CD14-positive monocyte (primary cell): ENCODE data around the gene DLX6. TPM values are rescaled to one million over a fixed set of nuclear protein-coding genes. Genes with fewer than 3 reads are reported as not detected.
A peak's percentile ranks its signal among the peaks of the same experiment; 100 is the strongest.

Experiments
- DNase-seq, 3 donors: peaks; one replicate each; pipeline ENCODE4 v3.0.0-alpha.2; 2011 to 2022
- H2AFZ ChIP-seq: 2 replicates; pipeline ENCODE4 v1.6.0; 2012; ENCODE audit warnings: mild to moderate bottlenecking, low read depth, low read length, inconsistent platforms; ENCODE audit not compliant: insufficient read depth, poor library complexity, severe bottlenecking
- H3K27ac ChIP-seq, 2 donors: 1 replicate in 1 of 2; 2 replicates in 1 of 2; pipeline ENCODE4 v1.5.1; 2012 to 2013; ENCODE audit warnings: low read length in 2 of 2, control low read depth in 1 of 2, inconsistent platforms in 1 of 2, low read depth in 1 of 2, mild to moderate bottlenecking in 1 of 2
- H3K27me3 ChIP-seq, 2 donors: one replicate each; pipeline versions ENCODE4 v1.6.0 to v1.6.1; 2011 to 2013; ENCODE audit warnings: low read length in 2 of 2; ENCODE audit not compliant: control insufficient read depth in 2 of 2, insufficient read depth in 2 of 2
- H3K36me3 ChIP-seq, 2 donors: replicated peaks in 1 of 2; 1 replicate in 1 of 2; 2 replicates in 1 of 2; pipeline versions ENCODE4 v1.5.1 to v1.6.1; 2012 to 2013; ENCODE audit warnings: low read length in 2 of 2, control low read depth in 1 of 2, inconsistent platforms in 1 of 2, mild to moderate bottlenecking in 1 of 2; ENCODE audit not compliant: insufficient read depth in 2 of 2, control insufficient read depth in 1 of 2
- H3K4me1 ChIP-seq, 2 donors: 1 replicate in 1 of 2; 2 replicates in 1 of 2; pipeline versions ENCODE4 v1.5.1 to v1.6.1; 2012 to 2013; ENCODE audit warnings: low read length in 2 of 2, control low read depth in 1 of 2, inconsistent platforms in 1 of 2, mild to moderate bottlenecking in 1 of 2, moderate library complexity in 1 of 2; ENCODE audit not compliant: insufficient read depth in 2 of 2, control insufficient read depth in 1 of 2
- H3K4me2 ChIP-seq: replicated peaks from 2 replicates; pipeline ENCODE3; 2012; ENCODE audit warnings: low read length, moderate library complexity, mild to moderate bottlenecking; ENCODE audit not compliant: poor library complexity, severe bottlenecking; ENCODE audit errors: extremely low read depth
- H3K4me3 ChIP-seq, 3 experiments: fragments of 200-600 bp in 1 of 3; sonication (generic) in 1 of 3; replicated peaks in 1 of 3; 1 replicate in 2 of 3; 2 replicates in 1 of 3; pipeline ENCODE4 v1.5.1; 2011 to 2013; ENCODE audit warnings: low read length in 3 of 3, mild to moderate bottlenecking in 3 of 3, control low read depth in 2 of 3, low read depth in 2 of 3, inconsistent platforms in 1 of 3, moderate library complexity in 1 of 3
- H3K79me2 ChIP-seq: 2 replicates; pipeline ENCODE4 v1.6.0; 2012; ENCODE audit warnings: mild to moderate bottlenecking, control low read depth, inconsistent platforms, low read length, moderate library complexity; ENCODE audit not compliant: insufficient read depth
- H3K9ac ChIP-seq: 2 replicates; pipeline ENCODE4 v1.6.0; 2017; ENCODE audit warnings: low read length, mild to moderate bottlenecking; ENCODE audit not compliant: insufficient read depth, poor library complexity, severe bottlenecking
- H3K9me3 ChIP-seq, 2 donors: replicated peaks in 1 of 2; 1 replicate in 1 of 2; 2 replicates in 1 of 2; pipeline versions ENCODE4 v1.5.1 to v1.6.1; 2012 to 2013; ENCODE audit warnings: low read length in 2 of 2, control low read depth in 1 of 2; ENCODE audit not compliant: control insufficient read depth in 1 of 2, insufficient read depth in 1 of 2
- H4K20me1 ChIP-seq: 2 replicates; pipeline ENCODE4 v1.6.0; 2012; ENCODE audit warnings: mild to moderate bottlenecking, low read length, control low read depth, moderate library complexity; ENCODE audit not compliant: insufficient read depth
- H3K27ac Mint-ChIP-seq, 7 donors: one replicate each; pipeline ENCODE4 v1.8.0; 2020; ENCODE audit warnings: mild to moderate bottlenecking in 7 of 7, mixed read lengths in 7 of 7, moderate library complexity in 6 of 7, inconsistent platforms in 2 of 7
- H3K27me3 Mint-ChIP-seq, 3 donors: one replicate each; pipeline ENCODE4 v1.8.0; 2021 to 2022; ENCODE audit warnings: low read depth in 3 of 3, mild to moderate bottlenecking in 3 of 3, mixed read lengths in 3 of 3, moderate library complexity in 3 of 3, inconsistent platforms in 1 of 3
- H3K36me3 Mint-ChIP-seq, 2 donors: one replicate each; pipeline ENCODE4 v1.8.0; 2020; ENCODE audit warnings: mixed read lengths in 2 of 2, inconsistent platforms in 1 of 2, mild to moderate bottlenecking in 1 of 2
- H3K4me1 Mint-ChIP-seq: one replicate; pipeline ENCODE4 v1.8.0; 2020; ENCODE audit warnings: mild to moderate bottlenecking, mixed read lengths
- H3K4me3 Mint-ChIP-seq, 2 donors: one replicate each; pipeline ENCODE4 v1.8.0; 2020; ENCODE audit warnings: mild to moderate bottlenecking in 2 of 2, mixed read lengths in 2 of 2, moderate library complexity in 1 of 2
- H3K9me3 Mint-ChIP-seq, 7 donors: one replicate each; pipeline ENCODE4 v1.8.0; 2020 to 2022; ENCODE audit warnings: mixed read lengths in 7 of 7, mild to moderate bottlenecking in 6 of 7, moderate library complexity in 6 of 7, inconsistent platforms in 2 of 7
- WGBS: methylation state at CpG from one replicate; pipeline ENCODE4 v1.1.5; 2013; ENCODE audit warnings: missing lambda C conversion rate; ENCODE audit not compliant: insufficient coverage; 5-methylcytosine and 5-hydroxymethylcytosine counted together
- intact Hi-C, 2 donors: fragments of 100-400 bp; cut with micrococcal nuclease; formaldehyde crosslinking; loops; one replicate each; pipeline versions ENCODE4 v1.15.0 to v1.15.1; 2023
- polyA plus RNA-seq, 3 donors: library from polyadenylated mRNA; depleted of rRNA in 1 of 3; unstranded in 2 of 3; stranded (reverse) in 1 of 3; fragments of 300-500 nt in 2 of 3; fragments of >200 nt in 1 of 3; fragmentation: Illumina TruSeq in 2 of 3; gene quantifications; 1 replicate in 2 of 3; 2 replicates in 1 of 3; pipeline ENCODE4 v1.2.3, GENCODE V29; 2012 to 2021
- TF ChIP-seq, protein P1 (sequence below): fragments of 200-600 bp; IDR thresholded peaks from one replicate; pipeline ENCODE4 v1.8.0; 2022; ENCODE audit warnings: antibody characterized with exemption, mild to moderate bottlenecking

Gene DLX6
- polyA plus RNA-seq, 3 donors = not detected

DNA sequence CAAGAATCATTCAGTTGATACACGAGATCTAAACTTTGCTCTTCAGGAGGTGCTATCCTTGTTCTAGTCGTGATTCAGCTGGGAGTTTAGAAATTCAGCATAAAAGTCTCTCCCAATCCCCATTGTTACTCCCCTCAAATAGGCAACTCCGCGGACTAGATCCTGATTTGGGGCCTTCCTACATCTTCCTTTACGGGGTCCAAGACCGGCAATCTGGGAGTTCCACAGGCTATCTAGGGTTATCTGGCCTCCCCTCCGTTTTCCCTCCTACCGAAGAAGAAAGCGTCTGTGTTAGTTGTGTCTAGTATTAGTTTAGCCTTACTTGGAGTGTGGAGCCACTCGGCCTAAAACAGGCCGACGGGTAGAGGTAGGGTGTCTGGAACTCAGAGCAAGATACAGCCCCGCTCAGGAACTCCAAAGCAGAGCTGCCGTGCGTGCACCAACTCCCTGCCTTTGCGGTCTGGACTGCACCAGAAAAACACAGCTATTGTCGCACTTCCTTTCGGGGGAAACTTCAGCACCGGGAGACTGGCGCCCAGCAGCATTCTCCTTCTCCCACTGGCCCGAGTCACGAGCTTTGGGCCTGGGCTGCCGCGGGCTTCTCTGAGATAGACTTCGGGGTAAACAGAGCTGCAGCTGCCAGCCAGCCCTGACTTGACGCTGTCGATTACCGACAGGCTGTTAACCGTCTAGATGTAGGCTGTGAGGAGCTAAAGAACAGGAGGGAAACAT, 20.8 kb downstream of the DLX6 start:
- Mint-ChIP-seq H3K27ac (peak overlapping the region in 1 of 7 donors; percentile 13), H3K4me1 (peaks cover 43% of the 10 kb centered on the region), H3K27me3 (peaks cover 66 to 76% (median 66%) of the 10 kb centered on the region in 3 donors), H3K36me3 (peaks cover 7 to 8% of the 10 kb centered on the region in 2 donors), H3K4me3 (peak overlapping the region; percentile 81 to 91), H3K9me3 (peaks cover 0 to 34% (median 22%) of the 10 kb centered on the region in 7 donors)
- no peak for DNase-seq
- Histone ChIP-seq H3K27ac (no peak overlapping the region), H3K9ac (no peak overlapping the region), H3K27me3 (peaks cover 60 to 84% of the 10 kb centered on the region in 2 donors), H3K79me2 (no peaks in the 10 kb centered on the region), H3K9me3 (peaks cover 2 to 41% of the 10 kb centered on the region in 2 donors), H3K4me1 (peaks cover 21 to 23% of the 10 kb centered on the region in 2 donors), H3K4me3 (peak overlapping the region in 1 of 3 experiments; percentile 73), H4K20me1 (no peaks in the 10 kb centered on the region), H3K36me3 (no peaks in the 10 kb centered on the region), H3K4me2 (peak overlapping the region; percentile 81), H2AFZ (peak overlapping the region; percentile 32)
- intact Hi-C loops = loop anchor here (2.0 to 10.0 kb wide), 5 partner anchors 804 to 1109 kb away; no protein-coding TSS in a partner anchor
- TF ChIP-seq, protein P1, sequence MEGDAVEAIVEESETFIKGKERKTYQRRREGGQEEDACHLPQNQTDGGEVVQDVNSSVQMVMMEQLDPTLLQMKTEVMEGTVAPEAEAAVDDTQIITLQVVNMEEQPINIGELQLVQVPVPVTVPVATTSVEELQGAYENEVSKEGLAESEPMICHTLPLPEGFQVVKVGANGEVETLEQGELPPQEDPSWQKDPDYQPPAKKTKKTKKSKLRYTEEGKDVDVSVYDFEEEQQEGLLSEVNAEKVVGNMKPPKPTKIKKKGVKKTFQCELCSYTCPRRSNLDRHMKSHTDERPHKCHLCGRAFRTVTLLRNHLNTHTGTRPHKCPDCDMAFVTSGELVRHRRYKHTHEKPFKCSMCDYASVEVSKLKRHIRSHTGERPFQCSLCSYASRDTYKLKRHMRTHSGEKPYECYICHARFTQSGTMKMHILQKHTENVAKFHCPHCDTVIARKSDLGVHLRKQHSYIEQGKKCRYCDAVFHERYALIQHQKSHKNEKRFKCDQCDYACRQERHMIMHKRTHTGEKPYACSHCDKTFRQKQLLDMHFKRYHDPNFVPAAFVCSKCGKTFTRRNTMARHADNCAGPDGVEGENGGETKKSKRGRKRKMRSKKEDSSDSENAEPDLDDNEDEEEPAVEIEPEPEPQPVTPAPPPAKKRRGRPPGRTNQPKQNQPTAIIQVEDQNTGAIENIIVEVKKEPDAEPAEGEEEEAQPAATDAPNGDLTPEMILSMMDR = no peak
- under 1% methylated on average over 21 of the region's 29 CpGs for WGBS

DNA sequence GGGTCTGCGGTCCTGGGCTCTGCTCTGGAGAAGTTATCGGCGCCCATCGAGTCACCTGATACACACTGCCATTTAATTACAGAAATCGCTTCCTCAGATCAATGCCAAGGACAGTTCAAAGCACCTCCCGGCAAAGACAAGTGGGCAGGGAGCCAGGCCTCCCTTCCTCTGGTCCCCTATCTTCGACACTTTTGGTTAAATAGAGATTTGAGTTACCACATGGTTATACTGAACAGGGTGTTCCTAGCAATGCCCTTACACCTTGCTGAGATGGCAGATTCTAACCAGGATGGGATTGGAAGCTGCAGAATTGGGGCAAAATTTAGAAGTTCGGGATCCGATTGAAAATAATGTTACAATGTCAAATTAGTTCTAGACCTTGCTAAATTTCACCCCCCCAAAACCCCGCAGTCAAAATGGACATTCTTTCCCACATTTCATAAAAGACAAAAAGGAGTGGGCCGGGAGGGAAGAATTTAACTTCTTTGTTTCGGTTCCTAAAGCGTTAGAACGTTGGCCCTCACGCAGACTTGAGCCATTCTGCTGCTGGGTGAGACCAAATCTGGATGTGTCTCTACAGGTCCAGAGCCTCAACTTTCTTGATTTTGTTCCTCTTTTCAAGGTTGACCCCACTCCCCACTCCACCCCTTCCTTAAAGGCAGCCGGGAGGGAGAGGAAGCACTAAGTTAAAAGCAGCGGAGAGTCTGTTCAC, 21.5 kb downstream of the DLX6 start:
- Histone ChIP-seq H3K9me3 (peaks cover 2 to 33% of the 10 kb centered on the region in 2 donors), H3K9ac (peak overlapping the region; percentile 11), H3K36me3 (no peaks in the 10 kb centered on the region), H3K27me3 (peaks cover 56 to 77% of the 10 kb centered on the region in 2 donors), H3K79me2 (no peaks in the 10 kb centered on the region), H2AFZ (peak overlapping the region; percentile 32), H3K4me1 (peaks cover 21 to 23% of the 10 kb centered on the region in 2 donors), H4K20me1 (no peaks in the 10 kb centered on the region), H3K4me2 (peak overlapping the region; percentile 81), H3K27ac (no peak overlapping the region), H3K4me3 (peak overlapping the region; percentile 13 to 73 (median 28))
- H3K36me3 Mint-ChIP-seq = peaks cover 7 to 8% of the 10 kb centered on the region in 2 donors
- H3K4me3 Mint-ChIP-seq = peak overlapping the region; percentile 81 to 91
- TF ChIP-seq, protein P1 = no peak
- H3K4me1 Mint-ChIP-seq = peaks cover 40% of the 10 kb centered on the region
- H3K27me3 Mint-ChIP-seq = peaks cover 59 to 72% (median 61%) of the 10 kb centered on the region in 3 donors
- peak; percentile 21 to 38 (median 21) for DNase-seq
- intact Hi-C loops = loop anchor here (2.0 to 10.0 kb wide), 5 partner anchors 805 to 1110 kb away; no protein-coding TSS in a partner anchor
- H3K9me3 Mint-ChIP-seq = peaks cover 0 to 29% (median 22%) of the 10 kb centered on the region in 7 donors
- 0% methylated on average over 5 of the region's 17 CpGs for whole genome bisulfite sequencing
- H3K27ac Mint-ChIP-seq = no peak overlapping the region
